PFSK-1 (cell line): ENCODE results near the gene KRT81.

Source experiments
- POLR2AphosphoS5 ChIP-seq: IDR thresholded peaks from 2 replicates; pipeline ENCODE4 v1.6.1; 2012; ENCODE audit warnings: low read depth, mild to moderate bottlenecking, control low read depth, low read length, moderate library complexity
- SIN3A ChIP-seq: IDR thresholded peaks from 2 replicates; pipeline ENCODE4 v1.6.1; 2012; ENCODE audit warnings: mild to moderate bottlenecking, low read length, moderate library complexity, borderline replicate concordance; ENCODE audit not compliant: insufficient read depth
- TAF1 ChIP-seq: IDR thresholded peaks from 2 replicates; pipeline ENCODE4 v1.6.1; 2012; ENCODE audit warnings: low read length, control low read depth, borderline replicate concordance; ENCODE audit not compliant: insufficient read depth
- TF ChIP-seq, protein P1 (sequence below), 2 experiments: IDR thresholded peaks; 2 replicates each; pipeline versions ENCODE4 v1.6.1 to v1.8.0; 2011 to 2012; ENCODE audit warnings: low read depth in 2 of 2, low read length in 2 of 2, control low read depth in 1 of 2, inconsistent platforms in 1 of 2, mild to moderate bottlenecking in 1 of 2, moderate library complexity in 1 of 2; ENCODE audit not compliant: insufficient read depth in 1 of 2

- TF ChIP-seq POLR2AphosphoS5 (no peak), SIN3A (no peak), TAF1 (no peak)
- TF ChIP-seq, protein P1, sequence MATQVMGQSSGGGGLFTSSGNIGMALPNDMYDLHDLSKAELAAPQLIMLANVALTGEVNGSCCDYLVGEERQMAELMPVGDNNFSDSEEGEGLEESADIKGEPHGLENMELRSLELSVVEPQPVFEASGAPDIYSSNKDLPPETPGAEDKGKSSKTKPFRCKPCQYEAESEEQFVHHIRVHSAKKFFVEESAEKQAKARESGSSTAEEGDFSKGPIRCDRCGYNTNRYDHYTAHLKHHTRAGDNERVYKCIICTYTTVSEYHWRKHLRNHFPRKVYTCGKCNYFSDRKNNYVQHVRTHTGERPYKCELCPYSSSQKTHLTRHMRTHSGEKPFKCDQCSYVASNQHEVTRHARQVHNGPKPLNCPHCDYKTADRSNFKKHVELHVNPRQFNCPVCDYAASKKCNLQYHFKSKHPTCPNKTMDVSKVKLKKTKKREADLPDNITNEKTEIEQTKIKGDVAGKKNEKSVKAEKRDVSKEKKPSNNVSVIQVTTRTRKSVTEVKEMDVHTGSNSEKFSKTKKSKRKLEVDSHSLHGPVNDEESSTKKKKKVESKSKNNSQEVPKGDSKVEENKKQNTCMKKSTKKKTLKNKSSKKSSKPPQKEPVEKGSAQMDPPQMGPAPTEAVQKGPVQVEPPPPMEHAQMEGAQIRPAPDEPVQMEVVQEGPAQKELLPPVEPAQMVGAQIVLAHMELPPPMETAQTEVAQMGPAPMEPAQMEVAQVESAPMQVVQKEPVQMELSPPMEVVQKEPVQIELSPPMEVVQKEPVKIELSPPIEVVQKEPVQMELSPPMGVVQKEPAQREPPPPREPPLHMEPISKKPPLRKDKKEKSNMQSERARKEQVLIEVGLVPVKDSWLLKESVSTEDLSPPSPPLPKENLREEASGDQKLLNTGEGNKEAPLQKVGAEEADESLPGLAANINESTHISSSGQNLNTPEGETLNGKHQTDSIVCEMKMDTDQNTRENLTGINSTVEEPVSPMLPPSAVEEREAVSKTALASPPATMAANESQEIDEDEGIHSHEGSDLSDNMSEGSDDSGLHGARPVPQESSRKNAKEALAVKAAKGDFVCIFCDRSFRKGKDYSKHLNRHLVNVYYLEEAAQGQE (IDR thresholded peaks at IDR 0.05; ENCODE audit: insufficient read depth in 1 of 2, low read depth in 2 of 2, low read length in 2 of 2) = no peak
Measured at GRCh38 chr12:52236386-52237050, 54.8 kb downstream of the KRT81 start.
